NAMALWA (cell line): ENCODE data around the gene KLHDC7A.

Experiments used
- DNase-seq: peaks from one replicate; pipeline ENCODE4 v3.0.0-alpha.2; 2015; ENCODE audit warnings: low spot score

KLHDC7A gene

GRCh38 chr1:18508084-18508483 is 27.4 kb downstream of the KLHDC7A start:
- DNase-seq = no peak

DNA sequence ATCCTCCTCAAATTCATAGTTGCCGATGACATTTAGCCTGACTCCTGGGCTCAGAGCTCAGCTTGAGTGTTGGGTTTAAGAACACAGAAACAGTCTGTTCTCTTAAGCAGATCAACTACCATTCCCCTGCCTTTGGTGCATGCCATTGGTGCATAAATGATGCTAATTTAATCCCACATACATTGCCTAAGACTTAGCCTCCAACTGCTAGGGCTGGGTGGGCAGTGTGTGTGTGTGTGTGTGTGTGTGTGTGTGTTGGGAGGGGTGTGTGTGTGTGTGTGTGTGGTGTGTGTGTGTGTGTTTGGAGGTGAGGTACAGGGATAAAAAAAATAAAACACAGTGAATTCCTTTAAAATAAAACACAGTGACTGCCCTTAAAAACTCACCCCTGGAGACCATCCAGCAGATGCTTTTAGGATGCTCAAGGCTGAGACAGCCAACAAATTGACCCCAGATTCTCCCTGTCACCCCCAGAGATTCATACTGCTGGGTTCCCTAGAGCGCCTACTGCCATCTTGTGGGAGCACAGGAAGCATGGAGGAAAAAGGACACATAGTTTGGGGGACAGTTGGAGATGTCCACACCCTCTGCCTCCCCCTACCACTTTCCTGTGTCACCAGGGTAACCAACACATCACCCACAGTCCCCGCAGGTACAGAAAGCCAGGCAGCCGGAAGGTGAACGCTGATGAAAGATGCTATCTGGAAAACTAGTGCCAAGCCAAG is 30.6 kb downstream of the KLHDC7A start:
- no peak for DNase-seq

GRCh38 chr1:18511874-18512150 is 31.1 kb downstream of the KLHDC7A start:
- no peak for DNase-seq

- no peak for DNase-seq
Measured at GRCh38 chr1:18512883-18513282, 32.2 kb downstream of the KLHDC7A start.

- no peak for DNase-seq
Measured at GRCh38 chr1:18513995-18514394, 33.3 kb downstream of the KLHDC7A start.

DNA sequence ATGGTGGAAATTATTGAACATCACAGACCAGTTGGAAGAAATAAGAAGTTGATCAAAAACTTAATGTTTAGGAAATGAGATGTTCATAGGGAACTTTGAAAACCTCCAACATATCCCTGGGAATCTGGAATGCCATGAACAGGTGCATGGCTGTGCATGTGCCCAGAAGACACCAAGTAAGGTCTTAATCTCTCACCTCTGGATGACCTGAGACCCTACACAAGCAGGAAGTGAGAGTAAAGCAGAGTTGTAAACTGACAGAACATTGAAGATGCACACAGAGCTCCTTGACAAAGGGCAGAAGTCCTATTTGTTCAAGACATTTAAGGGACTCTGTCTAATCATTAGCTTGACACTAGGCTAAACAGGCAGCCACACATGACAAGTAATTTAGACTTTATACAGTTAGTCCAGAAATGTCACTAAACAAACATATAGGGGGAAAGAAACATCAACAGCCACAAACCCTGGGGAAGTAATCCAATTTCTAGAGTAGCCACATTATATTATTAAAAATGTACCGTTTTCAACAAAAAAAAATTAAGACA is 34.5 kb downstream of the KLHDC7A start:
- no peak for DNase-seq

DNA sequence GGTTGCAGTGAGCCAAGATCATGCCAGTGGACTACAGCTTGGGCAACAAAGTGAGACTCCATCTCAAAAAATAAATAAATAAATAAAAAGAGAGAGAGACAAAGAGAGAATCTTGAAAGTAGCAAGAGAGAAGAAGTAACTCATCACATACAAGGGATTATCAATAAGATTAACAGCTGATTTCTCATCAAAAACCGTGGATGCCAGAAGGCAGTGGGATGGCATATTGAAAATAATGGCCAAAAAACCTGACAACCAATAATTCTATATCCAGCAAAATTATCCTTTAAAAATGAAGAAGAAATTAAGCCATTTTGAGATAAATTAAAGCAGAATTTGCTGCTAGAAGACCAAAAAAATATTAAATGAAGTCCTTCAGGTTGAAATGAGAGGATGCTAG is 35.7 kb downstream of the KLHDC7A start:
- no peak for DNase-seq

DNA sequence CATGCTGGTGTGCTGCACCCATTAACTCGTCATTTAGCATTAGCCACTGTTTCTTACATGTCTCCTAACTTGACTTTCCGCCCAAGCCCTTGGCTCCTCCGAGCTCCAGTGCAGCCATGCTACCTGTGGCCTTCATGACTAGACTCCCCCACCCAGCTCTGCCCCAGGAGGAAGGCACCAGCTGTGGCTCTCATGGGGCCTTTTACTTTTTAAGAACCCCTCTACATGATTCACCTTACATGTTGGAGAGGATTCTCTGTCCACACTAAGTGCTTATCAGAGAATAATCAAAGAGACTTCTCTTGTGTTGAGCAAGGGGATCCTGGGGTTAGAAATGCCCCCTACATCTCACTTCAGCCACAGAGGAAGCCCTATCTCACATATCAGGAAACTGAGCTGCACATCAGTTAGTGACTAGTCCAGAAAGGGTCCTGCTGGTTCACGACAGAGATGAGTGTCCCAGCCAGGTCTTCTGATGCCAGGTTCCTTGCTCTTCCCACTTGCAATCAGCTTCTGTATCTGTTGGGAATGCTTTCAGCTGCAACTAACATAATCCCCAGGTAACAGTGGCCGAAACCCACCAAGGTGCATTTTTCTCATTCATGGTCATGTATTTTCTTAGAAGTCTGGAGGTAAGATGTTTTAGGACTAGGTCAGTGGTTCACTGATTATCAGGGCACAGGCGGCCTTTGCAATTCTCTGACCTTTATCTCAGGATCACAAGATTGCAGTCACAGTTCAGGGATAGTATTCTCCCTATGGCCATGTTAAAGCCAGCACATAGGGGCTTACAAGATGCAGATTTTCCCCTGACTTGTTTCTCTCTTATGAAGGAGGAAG is 45.9 kb downstream of the KLHDC7A start:
- DNase-seq = no peak

DNA sequence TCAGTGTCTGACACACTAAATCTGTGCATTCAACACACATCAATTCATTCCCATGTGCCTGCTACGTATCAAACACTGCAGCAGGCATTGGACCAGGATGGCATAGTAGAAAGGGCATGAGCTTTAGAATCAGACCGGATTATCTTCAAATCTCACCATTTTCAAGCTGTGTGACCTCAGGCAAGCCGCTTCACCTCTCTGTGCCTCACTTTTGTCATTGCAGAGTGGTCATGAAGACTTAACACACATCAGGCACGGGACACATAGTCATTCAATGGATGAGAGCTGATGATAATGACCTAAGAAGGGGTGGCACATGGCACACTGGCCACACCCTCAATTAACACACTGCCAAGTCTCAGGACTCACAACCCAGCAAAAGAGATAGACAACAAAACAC is 46.8 kb downstream of the KLHDC7A start:
- no peak for DNase-seq

DNA sequence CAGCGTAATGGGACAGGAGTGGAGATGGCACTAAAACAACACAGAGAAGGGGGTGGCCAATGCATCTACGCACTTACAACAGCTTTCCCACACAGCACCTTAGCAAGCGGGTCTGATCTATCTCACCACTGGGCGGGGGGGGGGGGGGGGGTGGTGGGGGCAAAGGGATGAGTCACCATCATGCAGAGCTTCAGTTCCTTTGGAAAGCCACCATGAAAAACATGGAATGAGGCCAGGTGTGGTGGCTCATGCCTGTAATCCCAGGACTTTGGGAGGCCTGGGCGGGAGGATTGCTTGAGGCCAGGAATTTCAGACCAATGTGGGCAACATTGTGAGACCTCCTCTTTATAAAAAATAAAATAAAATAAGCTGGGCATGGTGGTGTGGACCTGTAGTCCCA is 47.2 kb downstream of the KLHDC7A start:
- DNase-seq = no peak

DNA sequence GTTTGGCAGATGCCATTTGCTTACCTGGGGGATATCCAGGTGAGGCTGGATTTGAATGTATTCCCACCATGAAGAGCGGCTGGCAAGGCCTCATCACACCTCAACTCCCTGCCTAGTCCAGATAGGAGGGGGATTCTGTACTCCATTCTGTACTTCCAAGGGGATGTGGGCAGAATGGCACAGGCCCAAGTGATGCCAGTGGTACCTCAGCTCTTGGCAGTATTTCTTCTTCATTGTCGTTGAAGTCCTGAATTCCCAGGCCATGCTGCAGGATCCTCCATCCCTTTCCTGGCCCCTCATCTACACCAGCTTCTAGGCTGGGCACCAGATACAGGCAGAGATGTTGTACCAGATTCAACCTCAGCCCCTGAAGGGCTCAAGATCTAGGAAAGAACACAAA is 47.9 kb downstream of the KLHDC7A start:
- DNase-seq = no peak

- no peak for DNase-seq
Measured at GRCh38 chr1:18529714-18530113, 49.0 kb downstream of the KLHDC7A start.

GRCh38 chr1:18530587-18531502 is 50.1 kb downstream of the KLHDC7A start:
- DNase-seq = no peak

DNA sequence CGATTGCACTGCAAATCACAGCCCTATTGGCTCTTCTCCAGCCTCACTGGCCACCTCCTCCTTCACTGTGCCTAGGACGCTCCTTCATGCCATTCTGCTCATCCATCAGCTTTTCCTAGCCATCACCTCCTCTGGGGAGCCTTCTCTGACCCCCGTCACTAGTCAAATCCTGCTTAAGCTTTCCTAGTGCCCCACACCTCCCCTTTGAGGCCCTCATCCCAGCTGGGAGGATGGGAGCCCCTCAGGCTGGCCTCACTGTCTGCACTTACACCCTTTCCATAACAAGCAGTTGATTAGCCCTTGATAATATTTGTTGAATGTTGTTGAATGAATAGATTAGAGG is 50.7 kb downstream of the KLHDC7A start:
- DNase-seq = no peak

DNA sequence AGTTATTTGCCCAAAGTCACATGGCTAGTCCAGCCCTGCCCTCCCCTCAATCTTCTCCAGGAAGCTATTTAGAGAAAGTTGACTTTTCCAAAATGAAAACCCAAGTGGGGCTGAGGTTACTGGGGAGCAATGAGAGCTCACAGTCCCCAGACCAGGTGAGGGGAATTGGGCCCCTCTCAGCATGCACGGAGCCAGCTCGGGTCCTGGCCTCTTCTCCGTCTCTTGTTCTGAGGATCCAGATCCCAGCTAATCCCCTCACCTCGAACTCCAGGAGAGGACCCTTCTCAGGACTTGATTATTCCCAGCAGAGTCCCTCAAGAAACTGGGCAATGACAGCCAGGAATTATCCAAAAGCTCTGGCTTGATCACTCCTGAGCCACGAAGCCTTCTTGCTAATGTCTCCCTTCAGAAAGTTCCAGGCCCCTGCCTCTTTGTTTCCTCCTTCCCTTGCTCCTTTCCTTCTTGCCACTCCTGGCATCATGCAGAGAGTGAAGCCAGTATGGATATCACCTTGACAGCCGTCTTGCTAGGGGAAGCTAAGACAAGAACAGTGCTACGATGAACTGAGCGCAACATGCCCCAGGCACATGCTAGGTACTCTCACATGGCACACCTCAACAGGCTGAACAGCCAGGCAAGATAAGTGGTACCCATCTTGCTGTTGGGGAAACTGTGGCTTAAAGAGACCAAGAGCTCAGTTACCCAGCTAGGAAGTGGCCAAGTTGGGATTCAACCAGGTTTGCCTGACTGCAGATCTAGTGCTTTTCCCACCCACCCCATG is 51.9 kb downstream of the KLHDC7A start:
- DNase-seq = no peak

DNA sequence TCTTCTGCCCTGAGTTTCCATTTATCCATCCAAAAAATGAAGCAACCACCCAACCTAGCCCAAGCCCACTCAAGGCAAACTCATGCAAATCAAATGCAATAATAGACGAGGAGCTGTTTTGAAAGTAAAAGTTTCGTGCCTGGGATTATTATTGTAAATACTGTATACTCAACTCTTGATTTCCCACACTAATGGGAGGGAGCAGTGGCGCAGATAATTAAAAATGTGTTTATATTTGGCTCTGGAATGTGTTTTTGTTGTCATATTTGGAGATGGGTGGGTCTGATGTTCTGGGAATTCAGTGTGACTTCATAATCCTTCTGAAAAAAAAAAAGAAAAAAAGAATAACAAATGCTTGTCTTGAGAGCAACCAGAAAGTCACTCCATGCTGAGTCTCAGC is 52.5 kb downstream of the KLHDC7A start:
- DNase-seq = no peak

- DNase-seq = no peak
Measured at GRCh38 chr1:18534810-18535205, 54.1 kb downstream of the KLHDC7A start.
